Measurements from ENCODE around the gene SPSB3.

SPSB3 gene

DNA sequence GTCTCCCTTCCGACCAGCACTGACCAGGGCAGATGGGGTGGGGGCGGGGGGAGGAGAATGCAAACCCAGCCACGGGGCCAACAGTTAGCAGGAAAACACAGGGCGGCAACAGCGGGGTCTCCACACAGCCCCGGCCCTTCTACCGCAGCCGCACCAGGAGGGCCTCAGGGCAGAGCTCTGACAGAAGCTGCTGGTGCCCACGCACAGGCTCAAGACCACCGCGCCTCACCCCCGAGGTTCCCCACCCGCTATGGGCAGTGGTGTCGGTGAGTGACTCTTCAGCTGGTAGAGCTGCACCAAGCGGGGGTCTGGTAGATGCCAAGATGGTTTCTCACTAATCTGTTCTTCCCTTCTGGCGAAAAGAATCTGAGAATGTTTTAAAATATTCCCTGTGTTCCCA, 28.2 kb upstream of the SPSB3 start:
- Histone ChIP-seq H4K8ac (ENCODE audit: low read depth, low read length) (no peak overlapping the region), H3K27ac (ENCODE audit: low read depth, low read length) (no peak overlapping the region), H3K4me2 (ENCODE audit: low read length) (no peak overlapping the region), H4K91ac (ENCODE audit: low read depth, low read length) (no peak overlapping the region), H3K9ac (ENCODE audit: low read length) (no peak overlapping the region), H3K79me2 (ENCODE audit: control insufficient read depth, insufficient read depth, low read length, poor library complexity) (no peaks in the 10 kb centered on the region), H3K79me1 (ENCODE audit: low read length) (no peaks in the 10 kb centered on the region), H3K4me3 (ENCODE audit: low read depth, low read length) (no peak overlapping the region), H3K36me3 (ENCODE audit: control insufficient read depth in 1 of 2, insufficient read depth in 2 of 2, low read length in 2 of 2) (peaks cover 25 to 31% of the 10 kb centered on the region in 2 experiments), H3K23ac (ENCODE audit: low read length) (no peak overlapping the region), H2AFZ (ENCODE audit: insufficient read depth, low read length, poor library complexity) (no peak overlapping the region), H3K4me1 (ENCODE audit: control insufficient read depth in 1 of 2, insufficient read depth in 2 of 2, low read length in 2 of 2) (no peaks in the 10 kb centered on the region), H3K27me3 (ENCODE audit: insufficient read depth, low read length) (no peaks in the 10 kb centered on the region), H2BK5ac (ENCODE audit: low read depth, low read length, poor library complexity) (no peak overlapping the region), H4K12ac (ENCODE audit: low read depth, low read length) (no peak overlapping the region), H3K4ac (ENCODE audit: low read depth, low read length) (no peak overlapping the region), H3K14ac (ENCODE audit: low read length) (no peak overlapping the region), H2AK5ac (ENCODE audit: low read length) (no peak overlapping the region), H3K18ac (ENCODE audit: low read length) (no peak overlapping the region), H2BK12ac (ENCODE audit: low read length) (no peak overlapping the region), H2BK120ac (ENCODE audit: insufficient read depth, low read length, poor library complexity) (no peak overlapping the region), H3K9me3 (ENCODE audit: insufficient read depth, low read depth, low read length) (peaks cover 4% of the 10 kb centered on the region)
- DNase-seq: no peak
- WGBS (ENCODE audit: extremely low coverage, insufficient coverage, insufficient read length): no CpG with 5 or more reads among the region's 16 CpGs

DNA sequence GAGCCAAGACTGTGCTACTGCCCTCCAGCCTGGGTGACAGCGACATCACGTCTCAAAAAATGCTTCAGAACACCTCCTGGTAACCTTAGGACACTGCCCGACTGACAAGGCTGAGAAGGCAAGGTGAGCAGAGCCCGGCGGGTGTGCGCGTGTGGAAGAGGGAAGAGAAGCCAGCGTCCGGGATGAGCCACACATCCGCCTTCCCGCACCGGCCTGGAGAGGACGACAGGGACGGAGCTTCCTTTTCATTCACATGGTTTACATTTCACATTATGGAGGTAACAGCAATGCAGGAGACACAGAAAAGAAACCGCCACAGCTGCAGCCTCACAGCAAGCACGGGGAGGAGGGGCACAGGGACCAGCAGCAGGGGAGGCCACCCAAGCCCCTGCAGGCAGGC, 27.7 kb upstream of the SPSB3 start:
- H3K14ac ChIP-seq (ENCODE audit: low read length): no peak overlapping the region
- peaks cover 22 to 29% of the 10 kb centered on the region in 2 experiments for H3K36me3 ChIP-seq (ENCODE audit: control insufficient read depth in 1 of 2, insufficient read depth in 2 of 2, low read length in 2 of 2)
- no CpG with 5 or more reads among the region's 16 CpGs for WGBS (ENCODE audit: extremely low coverage, insufficient coverage, insufficient read length)
- peaks cover 4% of the 10 kb centered on the region for H3K9me3 ChIP-seq (ENCODE audit: insufficient read depth, low read depth, low read length)
- H2BK120ac ChIP-seq (ENCODE audit: insufficient read depth, low read length, poor library complexity): no peak overlapping the region
- no peak overlapping the region for H3K9ac ChIP-seq (ENCODE audit: low read length)
- no peak overlapping the region for H3K4me3 ChIP-seq (ENCODE audit: low read depth, low read length)
- no peak overlapping the region for H4K8ac ChIP-seq (ENCODE audit: low read depth, low read length)
- no peak overlapping the region for H4K12ac ChIP-seq (ENCODE audit: low read depth, low read length)
- no peak overlapping the region for H2AK5ac ChIP-seq (ENCODE audit: low read length)
- H3K27ac ChIP-seq (ENCODE audit: low read depth, low read length): no peak overlapping the region
- H3K18ac ChIP-seq (ENCODE audit: low read length): no peak overlapping the region
- H2BK5ac ChIP-seq (ENCODE audit: low read depth, low read length, poor library complexity): no peak overlapping the region
- H3K79me1 ChIP-seq (ENCODE audit: low read length): no peaks in the 10 kb centered on the region
- no peak for DNase-seq
- no peaks in the 10 kb centered on the region for H3K27me3 ChIP-seq (ENCODE audit: insufficient read depth, low read length)
- H3K4me1 ChIP-seq (ENCODE audit: control insufficient read depth in 1 of 2, insufficient read depth in 2 of 2, low read length in 2 of 2): no peaks in the 10 kb centered on the region
- no peak overlapping the region for H3K23ac ChIP-seq (ENCODE audit: low read length)
- no peak overlapping the region for H3K4me2 ChIP-seq (ENCODE audit: low read length)
- H4K91ac ChIP-seq (ENCODE audit: low read depth, low read length): no peak overlapping the region
- H2BK12ac ChIP-seq (ENCODE audit: low read length): no peak overlapping the region
- no peak overlapping the region for H2AFZ ChIP-seq (ENCODE audit: insufficient read depth, low read length, poor library complexity)
- H3K4ac ChIP-seq (ENCODE audit: low read depth, low read length): no peak overlapping the region
- no peaks in the 10 kb centered on the region for H3K79me2 ChIP-seq (ENCODE audit: control insufficient read depth, insufficient read depth, low read length, poor library complexity)

DNA sequence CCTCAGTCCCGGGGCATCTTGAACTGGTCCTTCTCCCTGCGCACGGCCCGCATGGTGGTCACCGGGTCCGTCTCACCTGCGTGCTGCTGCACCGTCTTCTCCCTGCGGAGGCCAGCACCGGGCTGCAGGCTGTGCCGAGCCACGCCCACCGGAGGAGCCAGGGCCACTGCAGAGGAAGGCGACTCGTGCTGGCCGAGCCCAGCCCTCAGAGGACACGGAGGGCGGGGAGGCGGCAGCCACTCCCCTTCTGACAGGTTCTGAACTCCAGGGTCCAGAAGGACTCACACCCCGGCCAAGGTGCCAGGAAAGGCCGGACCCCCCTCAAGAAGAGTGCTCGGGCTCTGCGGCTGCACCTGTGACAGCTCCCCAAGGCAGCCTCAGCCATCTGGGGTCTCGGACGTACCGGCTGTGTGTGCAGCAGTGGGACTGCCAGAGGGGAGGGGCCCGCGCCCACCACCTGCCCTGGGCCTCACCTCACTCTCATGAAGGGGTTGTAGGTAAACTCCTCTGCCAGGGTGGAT, 27.0 kb upstream of the SPSB3 start:
- Histone ChIP-seq H2BK12ac (ENCODE audit: low read length) (no peak overlapping the region), H3K23ac (ENCODE audit: low read length) (no peak overlapping the region), H3K4me1 (ENCODE audit: control insufficient read depth in 1 of 2, insufficient read depth in 2 of 2, low read length in 2 of 2) (no peaks in the 10 kb centered on the region), H3K4me3 (ENCODE audit: low read depth, low read length) (no peak overlapping the region), H2AFZ (ENCODE audit: insufficient read depth, low read length, poor library complexity) (no peak overlapping the region), H3K9ac (ENCODE audit: low read length) (no peak overlapping the region), H3K79me1 (ENCODE audit: low read length) (no peaks in the 10 kb centered on the region), H2AK5ac (ENCODE audit: low read length) (no peak overlapping the region), H2BK5ac (ENCODE audit: low read depth, low read length, poor library complexity) (no peak overlapping the region), H4K8ac (ENCODE audit: low read depth, low read length) (no peak overlapping the region), H3K14ac (ENCODE audit: low read length) (no peak overlapping the region), H3K36me3 (ENCODE audit: control insufficient read depth in 1 of 2, insufficient read depth in 2 of 2, low read length in 2 of 2) (peaks cover 22 to 28% of the 10 kb centered on the region in 2 experiments), H2BK120ac (ENCODE audit: insufficient read depth, low read length, poor library complexity) (no peak overlapping the region), H3K9me3 (ENCODE audit: insufficient read depth, low read depth, low read length) (peaks cover 4% of the 10 kb centered on the region), H3K4ac (ENCODE audit: low read depth, low read length) (no peak overlapping the region), H4K12ac (ENCODE audit: low read depth, low read length) (no peak overlapping the region), H3K4me2 (ENCODE audit: low read length) (no peak overlapping the region), H4K91ac (ENCODE audit: low read depth, low read length) (no peak overlapping the region), H3K27me3 (ENCODE audit: insufficient read depth, low read length) (no peaks in the 10 kb centered on the region), H3K18ac (ENCODE audit: low read length) (no peak overlapping the region), H3K27ac (ENCODE audit: low read depth, low read length) (no peak overlapping the region), H3K79me2 (ENCODE audit: control insufficient read depth, insufficient read depth, low read length, poor library complexity) (no peaks in the 10 kb centered on the region)
- no CpG with 5 or more reads among the region's 28 CpGs for WGBS (ENCODE audit: extremely low coverage, insufficient coverage, insufficient read length)
- no peak for DNase-seq

DNA sequence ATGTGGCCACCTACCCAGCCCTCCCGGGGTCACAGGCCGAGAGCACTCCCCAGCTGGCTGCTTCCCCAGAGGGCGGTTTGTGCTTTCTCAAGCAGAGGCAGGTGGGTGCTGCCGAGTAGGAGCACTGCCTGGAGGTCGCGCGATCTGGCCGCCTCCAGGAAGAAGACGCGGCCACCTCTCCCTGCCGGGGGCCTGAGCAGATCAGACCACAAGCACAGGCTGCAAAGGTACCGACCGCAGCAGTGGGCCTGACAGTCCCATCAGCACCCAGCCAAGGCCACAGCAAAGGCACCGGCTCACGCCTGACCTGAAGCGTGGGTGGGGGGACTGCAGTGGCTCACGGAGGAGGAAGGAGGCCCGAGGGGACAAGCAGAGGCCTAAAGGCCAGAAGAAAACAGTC, 26.3 kb upstream of the SPSB3 start:
- Histone ChIP-seq H3K18ac (ENCODE audit: low read length) (no peak overlapping the region), H4K91ac (ENCODE audit: low read depth, low read length) (no peak overlapping the region), H3K4me2 (ENCODE audit: low read length) (no peak overlapping the region), H3K79me2 (ENCODE audit: control insufficient read depth, insufficient read depth, low read length, poor library complexity) (no peaks in the 10 kb centered on the region), H3K14ac (ENCODE audit: low read length) (no peak overlapping the region), H3K9ac (ENCODE audit: low read length) (no peak overlapping the region), H3K27me3 (ENCODE audit: insufficient read depth, low read length) (no peaks in the 10 kb centered on the region), H3K4ac (ENCODE audit: low read depth, low read length) (no peak overlapping the region), H2AK5ac (ENCODE audit: low read length) (no peak overlapping the region), H3K36me3 (ENCODE audit: control insufficient read depth in 1 of 2, insufficient read depth in 2 of 2, low read length in 2 of 2) (peaks cover 22 to 29% of the 10 kb centered on the region in 2 experiments), H4K8ac (ENCODE audit: low read depth, low read length) (no peak overlapping the region), H3K4me3 (ENCODE audit: low read depth, low read length) (no peak overlapping the region), H3K79me1 (ENCODE audit: low read length) (no peaks in the 10 kb centered on the region), H2BK12ac (ENCODE audit: low read length) (no peak overlapping the region), H2AFZ (ENCODE audit: insufficient read depth, low read length, poor library complexity) (no peak overlapping the region), H3K27ac (ENCODE audit: low read depth, low read length) (no peak overlapping the region), H3K9me3 (ENCODE audit: insufficient read depth, low read depth, low read length) (peaks cover 4% of the 10 kb centered on the region), H2BK120ac (ENCODE audit: insufficient read depth, low read length, poor library complexity) (no peak overlapping the region), H3K23ac (ENCODE audit: low read length) (no peak overlapping the region), H4K12ac (ENCODE audit: low read depth, low read length) (no peak overlapping the region), H3K4me1 (ENCODE audit: control insufficient read depth in 1 of 2, insufficient read depth in 2 of 2, low read length in 2 of 2) (no peaks in the 10 kb centered on the region), H2BK5ac (ENCODE audit: low read depth, low read length, poor library complexity) (no peak overlapping the region)
- WGBS (ENCODE audit: extremely low coverage, insufficient coverage, insufficient read length): no CpG with 5 or more reads among the region's 18 CpGs
- no peak for DNase-seq

Data from trophoblast cell (in vitro differentiated cells and primary cell).